ENCODE results near the gene IFI30.

IFI30 gene

GRCh38 chr19:18218600-18218999, 45.0 kb downstream of the IFI30 start:
- intact Hi-C loops (cut with DNase I) = loop anchor here (10.0 kb wide), 1 partner anchor 176 kb away; the partner anchor contains the start of gene LRRC25
- no peak for DNase-seq

- no peak for DNase-seq
- intact Hi-C loops (cut with DNase I) = loop anchor here (10.0 kb wide), 1 partner anchor 175 kb away; the partner anchor contains the start of gene LRRC25
Measured at GRCh38 chr19:18219911-18220631, 46.5 kb downstream of the IFI30 start.

- intact Hi-C loops (cut with DNase I) = no loop called here
Measured at GRCh38 chr19:18220632-18221275, 47.1 kb downstream of the IFI30 start.

GRCh38 chr19:18221815-18222725, 48.5 kb downstream of the IFI30 start:
- DNase-seq = no peak
- intact Hi-C loops (cut with DNase I) = no loop called here

More at GRCh38 chr19:18220632-18221275, 47.1 kb downstream of the IFI30 start:
- DNase-seq = no peak

- intact Hi-C loops (cut with DNase I) = no loop called here
- DNase-seq = peak in 2 of 10 donors; percentile 22 to 33
Measured at GRCh38 chr19:18223860-18224524, 50.4 kb downstream of the IFI30 start.

GRCh38 chr19:18224525-18225354, 51.1 kb downstream of the IFI30 start:
- DNase-seq = peak; percentile 83 to 99 (median 90)
- intact Hi-C loops (cut with DNase I) = no loop called here

GRCh38 chr19:18225355-18225701, 51.7 kb downstream of the IFI30 start:
- no peak for DNase-seq

GRCh38 chr19:18225702-18226468, 52.3 kb downstream of the IFI30 start, which contains the start of gene PDE4C:
PDE4C (minus strand) TSS chr19:18226438; CDS start chr19:18226415, 23 bp downstream.
- DNase-seq = no peak
- intact Hi-C loops (cut with DNase I) = no loop called here

More at GRCh38 chr19:18225355-18225701, 51.7 kb downstream of the IFI30 start:
- intact Hi-C loops (cut with DNase I) = no loop called here

GRCh38 chr19:18226956-18227780, 53.6 kb downstream of the IFI30 start:
- DNase-seq = no peak
- intact Hi-C loops (cut with DNase I) = no loop called here

Measured in posterior cingulate gyrus (tissue), 11 donors.